K562 (cell line): ENCODE measurements around the gene TSPAN14. TPM values are rescaled to one million over a fixed set of nuclear protein-coding genes. Genes with fewer than 3 reads are reported as not detected.

Experiments used
- CBX8 ChIP-seq: fragments of 200-600 bp; sonication (generic); IDR thresholded peaks from 2 replicates; pipeline ENCODE4 v1.6.1; 2012; ENCODE audit warnings: borderline replicate concordance, mixed run types, low read depth, mild to moderate bottlenecking, moderate library complexity, mixed read lengths, low read length, control low read depth, inconsistent platforms; ENCODE audit not compliant: poor library complexity, severe bottlenecking; ENCODE audit errors: extremely low read depth
- CTCFL ChIP-seq: IDR thresholded peaks from 2 replicates; pipeline ENCODE4 v1.6.1; 2011; ENCODE audit warnings: borderline replicate concordance, low read depth, mild to moderate bottlenecking, moderate library complexity, low read length; ENCODE audit not compliant: insufficient read depth, poor library complexity, severe bottlenecking
- ERF ChIP-seq: fragments of 450-650 bp; formaldehyde crosslinking; IDR thresholded peaks from 2 replicates; pipeline ENCODE4 v1.4.0; 2020; ENCODE audit warnings: mild to moderate bottlenecking, mixed read lengths
- PRMT5 ChIP-seq: sonication (generic); formaldehyde crosslinking; IDR thresholded peaks from 2 replicates; pipeline ENCODE4 v1.5.0; 2020; ENCODE audit warnings: missing genetic modification reagents
- TBL1XR1 ChIP-seq, 2 experiments: IDR thresholded peaks; 2 replicates each; pipeline ENCODE4 v1.6.1; 2012; ENCODE audit warnings: improper control_type of control experiment in 2 of 2, low read length in 2 of 2, mild to moderate bottlenecking in 1 of 2
- TFAP4 ChIP-seq: sonication (generic); formaldehyde crosslinking; IDR thresholded peaks from 2 replicates; pipeline ENCODE4 v1.8.0; 2022; ENCODE audit warnings: missing genetic modification reagents, mild to moderate bottlenecking, moderate library complexity, borderline replicate concordance
- THAP12 ChIP-seq: fragments of 250-450 bp; sonication (Bioruptor Pico); IDR thresholded peaks from 2 replicates; pipeline ENCODE4 v1.9.0; 2021; ENCODE audit warnings: mild to moderate bottlenecking, inconsistent platforms
- ZNF140 ChIP-seq: fragments of 250-450 bp; sonication (Bioruptor Pico); IDR thresholded peaks from 2 replicates; pipeline ENCODE4 v1.8.0; 2021; ENCODE audit warnings: moderate library complexity, mild to moderate bottlenecking, inconsistent platforms
- polyA plus RNA-seq, 8 experiments: library from polyadenylated mRNA; depleted of rRNA in 4 of 8; stranded (reverse) in 5 of 8; unstranded in 3 of 8; fragments of >200 nt; fragmentation: Nextera tagmentation in 2 of 8; fragmentation: Illumina TruSeq in 1 of 8; extraction: Ambion mirVana in 2 of 8; extraction: Trizol in 1 of 8; gene quantifications; 2 replicates each; pipeline versions ENCODE4 v1.2.1 to v1.2.3, GENCODE V29; 2011 to 2014; ENCODE audit warnings: inconsistent platforms in 1 of 8, missing spikeins in 1 of 8
- total RNA-seq, 7 experiments: library from RNA; depleted of rRNA in 6 of 7; stranded (reverse); fragments of >200 nt in 6 of 7; fragmentation: Illumina TruSeq in 2 of 7; extraction: Trizol in 2 of 7; gene quantifications; 2 replicates each; pipeline versions ENCODE4 v1.2.1 to v1.2.3, GENCODE V29; 2011 to 2021; ENCODE audit warnings: low replicate concordance in 1 of 7

TSPAN14 gene
- total and polyA plus RNA-seq, 9 of the 15 experiments (the other 6 are each of a cell fraction or from before 2014, with no cell fraction given): 5.8 to 92.9 (median 23.3) TPM

- TF ChIP-seq CTCFL (no peak), ZNF140 (CRISPR knock-in tag) (no peak), CBX8 (no peak), TFAP4 (CRISPR knock-in tag) (peak; percentile 23; the same call in 1 of the 2 replicates), THAP12 (CRISPR knock-in tag) (peak; percentile 54; the same call in 1 of the 2 replicates), PRMT5 (CRISPR knock-in tag) (no peak), ERF (CRISPR knock-in tag) (0 out of 2 replicates have a peak, but pooled peaks have one; percentile 37), TBL1XR1 (IDR thresholded peaks at IDR 0.05; ENCODE audit: low read length in 2 of 2) (no peak)
Measured at GRCh38 chr10:80454513-80455460, 677 bp downstream of the TSPAN14 start (continued).
